ENCODE data around the gene MYO9B. TPM values are rescaled to one million over a fixed set of nuclear protein-coding genes. Genes with fewer than 3 reads are reported as not detected.
"Not testable (repeated sequence)": the region's sequence is repeated elsewhere in the genome, so short reads cannot be mapped to it uniquely, and the experiment has no call there.

MYO9B gene
- total RNA-seq, 1 experiment from 2014 or later = 94.3 TPM

DNA sequence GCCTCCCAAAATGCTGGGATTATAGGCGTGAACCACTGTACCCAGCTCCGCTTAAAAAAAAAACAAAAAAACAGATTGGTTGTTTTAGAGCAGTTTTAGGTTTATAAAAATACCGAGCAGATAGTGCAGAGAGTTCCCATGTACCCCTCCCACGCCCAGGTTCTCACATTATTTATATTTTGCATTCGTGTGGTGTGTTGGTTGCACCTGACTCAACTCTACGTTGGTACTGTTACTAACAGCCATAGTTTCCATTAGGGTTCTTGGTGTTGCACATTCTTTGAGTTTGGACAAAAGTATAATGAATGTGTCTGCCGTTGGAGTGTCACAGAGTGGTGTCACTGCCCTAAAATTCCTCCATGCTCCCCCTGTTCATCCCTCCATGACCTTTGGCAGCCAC lies 29.1 kb downstream of the MYO9B start (continued):
- no peak for TF ChIP-seq ELF4 (CRISPR knock-in tag; IDR thresholded peaks at IDR 0.05; ENCODE audit: low read depth)
- TF ChIP-seq TCF7 (CRISPR knock-in tag; IDR thresholded peaks at IDR 0.05; ENCODE audit: low read depth) = no peak
- TF ChIP-seq, protein P1, sequence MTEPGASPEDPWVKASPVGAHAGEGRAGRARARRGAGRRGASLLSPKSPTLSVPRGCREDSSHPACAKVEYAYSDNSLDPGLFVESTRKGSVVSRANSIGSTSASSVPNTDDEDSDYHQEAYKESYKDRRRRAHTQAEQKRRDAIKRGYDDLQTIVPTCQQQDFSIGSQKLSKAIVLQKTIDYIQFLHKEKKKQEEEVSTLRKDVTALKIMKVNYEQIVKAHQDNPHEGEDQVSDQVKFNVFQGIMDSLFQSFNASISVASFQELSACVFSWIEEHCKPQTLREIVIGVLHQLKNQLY (CRISPR knock-in tag; IDR thresholded peaks at IDR 0.05) = no peak
- TF ChIP-seq, protein P2, sequence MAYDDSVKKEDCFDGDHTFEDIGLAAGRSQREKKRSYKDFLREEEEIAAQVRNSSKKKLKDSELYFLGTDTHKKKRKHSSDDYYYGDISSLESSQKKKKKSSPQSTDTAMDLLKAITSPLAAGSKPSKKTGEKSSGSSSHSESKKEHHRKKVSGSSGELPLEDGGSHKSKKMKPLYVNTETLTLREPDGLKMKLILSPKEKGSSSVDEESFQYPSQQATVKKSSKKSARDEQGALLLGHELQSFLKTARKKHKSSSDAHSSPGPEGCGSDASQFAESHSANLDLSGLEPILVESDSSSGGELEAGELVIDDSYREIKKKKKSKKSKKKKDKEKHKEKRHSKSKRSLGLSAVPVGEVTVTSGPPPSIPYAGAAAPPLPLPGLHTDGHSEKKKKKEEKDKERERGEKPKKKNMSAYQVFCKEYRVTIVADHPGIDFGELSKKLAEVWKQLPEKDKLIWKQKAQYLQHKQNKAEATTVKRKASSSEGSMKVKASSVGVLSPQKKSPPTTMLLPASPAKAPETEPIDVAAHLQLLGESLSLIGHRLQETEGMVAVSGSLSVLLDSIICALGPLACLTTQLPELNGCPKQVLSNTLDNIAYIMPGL (CRISPR knock-in tag; IDR thresholded peaks at IDR 0.05) = no peak
- no peak for TF ChIP-seq ZNF219 (CRISPR knock-in tag; IDR thresholded peaks at IDR 0.05; ENCODE audit: borderline replicate concordance)
- TF ChIP-seq, protein P3, sequence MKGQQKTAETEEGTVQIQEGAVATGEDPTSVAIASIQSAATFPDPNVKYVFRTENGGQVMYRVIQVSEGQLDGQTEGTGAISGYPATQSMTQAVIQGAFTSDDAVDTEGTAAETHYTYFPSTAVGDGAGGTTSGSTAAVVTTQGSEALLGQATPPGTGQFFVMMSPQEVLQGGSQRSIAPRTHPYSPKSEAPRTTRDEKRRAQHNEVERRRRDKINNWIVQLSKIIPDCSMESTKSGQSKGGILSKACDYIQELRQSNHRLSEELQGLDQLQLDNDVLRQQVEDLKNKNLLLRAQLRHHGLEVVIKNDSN (CRISPR knock-in tag; IDR thresholded peaks at IDR 0.05) = no peak
- TF ChIP-seq FOXP1 (CRISPR knock-in tag; IDR thresholded peaks at IDR 0.05; ENCODE audit: borderline replicate concordance) = no peak

DNA sequence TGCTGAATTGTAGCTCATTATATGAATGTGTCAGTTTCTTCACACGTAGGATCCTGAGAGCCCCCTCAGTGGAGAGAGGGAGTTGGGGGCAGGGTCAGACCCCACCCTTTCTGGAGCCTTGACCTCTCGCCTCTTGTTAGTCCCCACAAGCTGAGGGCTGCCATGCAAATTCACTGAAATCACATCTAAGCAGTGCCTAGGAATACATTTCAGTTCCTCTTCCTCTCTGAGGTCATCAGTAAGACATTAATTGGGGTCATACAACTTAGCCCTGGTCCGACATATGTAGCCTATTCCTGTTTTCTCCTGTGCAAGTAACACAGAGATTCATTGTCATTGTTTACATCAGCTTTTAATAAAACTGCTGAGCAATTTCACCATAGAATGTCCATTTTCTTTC lies 30.0 kb downstream of the MYO9B start:
- TF ChIP-seq GTF2I (CRISPR knock-in tag; conservative IDR thresholded peaks at IDR 0.05) = no peak
- Mint-ChIP-seq H3K27ac (no peak overlapping the region), H3K4me3 (no peak overlapping the region), H3K36me3 (peaks cover 25% of the 10 kb centered on the region), H3K27me3 (ENCODE audit: low read depth) (no peaks in the 10 kb centered on the region), H3K9me3 (peaks cover 12% of the 10 kb centered on the region), H3K4me1 (0 out of 2 replicates have a peak, but pooled peaks cover 4% of the 10 kb centered on the region)
- no peak for ATAC-seq
- ChIA-PET CTCF (interaction anchor here (0.8 to 1.0 kb wide), 3 partner anchors 20 to 177 kb away, joined by 3 read pairs; no protein-coding TSS in a partner anchor), POLR2A (no interaction called here)
- DNase-seq (ENCODE audit: low spot score) = no peak

DNA sequence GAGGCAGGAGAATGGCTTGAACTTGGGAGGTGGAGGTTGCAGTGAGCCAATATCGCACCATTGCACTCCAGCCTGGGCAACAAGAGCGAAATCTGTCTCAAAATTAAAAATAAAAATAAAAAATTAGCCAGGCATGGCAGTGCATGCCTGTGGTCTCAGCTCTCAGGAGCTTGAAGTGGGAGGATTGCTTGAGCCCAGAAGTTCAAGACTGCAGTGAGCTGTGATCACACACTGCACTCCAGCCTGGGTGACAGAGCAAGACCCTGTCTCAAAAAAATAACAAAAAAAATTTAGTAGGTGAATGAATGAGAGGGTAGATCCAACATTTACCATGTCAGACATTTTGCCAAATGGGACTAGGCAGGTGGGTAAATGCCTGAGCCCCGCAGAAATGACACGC lies 31.4 kb downstream of the MYO9B start:
- H3K4me3 Mint-ChIP-seq; CTCF ChIA-PET; H3K4me1 Mint-ChIP-seq; DNase-seq (ENCODE audit: low spot score); H3K27me3 Mint-ChIP-seq (ENCODE audit: low read depth); POLR2A ChIA-PET; H3K27ac Mint-ChIP-seq; ATAC-seq: not testable (repeated sequence)
- H3K9me3 Mint-ChIP-seq = peaks cover 12% of the 10 kb centered on the region
- peaks cover 27% of the 10 kb centered on the region for H3K36me3 Mint-ChIP-seq

DNA sequence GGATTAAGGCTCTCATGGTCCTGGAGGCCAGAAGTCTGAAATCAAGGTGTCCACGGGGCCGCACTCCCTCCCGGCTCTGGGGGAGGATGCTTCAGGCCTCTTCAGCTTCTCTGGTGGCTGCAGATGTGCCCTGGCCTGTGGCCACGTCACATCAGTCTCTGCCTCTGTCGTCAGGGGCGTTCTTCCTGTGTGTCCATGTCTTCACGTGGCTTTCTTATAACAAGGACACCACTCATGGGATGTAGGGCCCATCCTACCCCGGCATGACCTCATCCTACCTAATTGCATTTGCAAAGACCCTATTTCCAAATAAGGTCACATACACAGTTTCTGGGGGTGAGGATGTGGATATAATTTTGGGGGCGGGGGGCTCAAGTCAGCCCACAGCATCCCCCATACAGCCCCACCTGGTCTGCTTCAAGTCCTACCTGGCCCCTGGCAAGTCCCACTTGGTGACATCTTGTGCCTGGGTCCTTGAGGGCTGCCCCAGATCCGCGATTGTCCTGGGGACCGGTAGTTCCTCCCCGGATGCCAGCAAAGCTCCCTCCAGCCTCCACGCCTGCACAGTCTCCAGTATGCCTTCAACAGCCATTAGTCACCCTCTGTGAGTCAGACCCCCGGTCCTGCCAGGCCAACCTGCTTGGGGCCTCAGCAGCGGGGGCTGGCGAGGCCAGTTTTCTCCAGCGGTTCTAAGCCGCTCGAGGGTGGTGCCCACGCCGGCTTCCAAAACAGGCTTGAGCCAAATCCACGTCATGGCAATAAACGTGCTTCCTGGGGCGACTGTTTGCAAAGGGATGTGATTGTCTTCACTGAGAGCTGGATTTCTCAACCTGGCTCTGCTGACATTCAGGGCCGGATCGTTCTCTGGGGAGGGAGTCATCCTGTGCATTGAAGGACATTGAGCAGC lies 32.2 kb downstream of the MYO9B start:
- Mint-ChIP-seq H3K36me3 (peaks cover 19% of the 10 kb centered on the region), H3K4me3 (no peak overlapping the region), H3K9me3 (peaks cover 6% of the 10 kb centered on the region), H3K4me1 (peaks cover 8% of the 10 kb centered on the region), H3K27me3 (ENCODE audit: low read depth) (no peaks in the 10 kb centered on the region), H3K27ac (peak overlapping the region; percentile 53; the same call in 1 of the 2 replicates)
- POLR2A ChIA-PET = no interaction called here
- DNase-seq (ENCODE audit: low spot score) (no peak), ATAC-seq (no peak)
- CTCF ChIA-PET = no interaction called here
- TF ChIP-seq, protein P4, sequence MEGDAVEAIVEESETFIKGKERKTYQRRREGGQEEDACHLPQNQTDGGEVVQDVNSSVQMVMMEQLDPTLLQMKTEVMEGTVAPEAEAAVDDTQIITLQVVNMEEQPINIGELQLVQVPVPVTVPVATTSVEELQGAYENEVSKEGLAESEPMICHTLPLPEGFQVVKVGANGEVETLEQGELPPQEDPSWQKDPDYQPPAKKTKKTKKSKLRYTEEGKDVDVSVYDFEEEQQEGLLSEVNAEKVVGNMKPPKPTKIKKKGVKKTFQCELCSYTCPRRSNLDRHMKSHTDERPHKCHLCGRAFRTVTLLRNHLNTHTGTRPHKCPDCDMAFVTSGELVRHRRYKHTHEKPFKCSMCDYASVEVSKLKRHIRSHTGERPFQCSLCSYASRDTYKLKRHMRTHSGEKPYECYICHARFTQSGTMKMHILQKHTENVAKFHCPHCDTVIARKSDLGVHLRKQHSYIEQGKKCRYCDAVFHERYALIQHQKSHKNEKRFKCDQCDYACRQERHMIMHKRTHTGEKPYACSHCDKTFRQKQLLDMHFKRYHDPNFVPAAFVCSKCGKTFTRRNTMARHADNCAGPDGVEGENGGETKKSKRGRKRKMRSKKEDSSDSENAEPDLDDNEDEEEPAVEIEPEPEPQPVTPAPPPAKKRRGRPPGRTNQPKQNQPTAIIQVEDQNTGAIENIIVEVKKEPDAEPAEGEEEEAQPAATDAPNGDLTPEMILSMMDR (IDR thresholded peaks at IDR 0.05) = no peak
- TF ChIP-seq, protein P5, sequence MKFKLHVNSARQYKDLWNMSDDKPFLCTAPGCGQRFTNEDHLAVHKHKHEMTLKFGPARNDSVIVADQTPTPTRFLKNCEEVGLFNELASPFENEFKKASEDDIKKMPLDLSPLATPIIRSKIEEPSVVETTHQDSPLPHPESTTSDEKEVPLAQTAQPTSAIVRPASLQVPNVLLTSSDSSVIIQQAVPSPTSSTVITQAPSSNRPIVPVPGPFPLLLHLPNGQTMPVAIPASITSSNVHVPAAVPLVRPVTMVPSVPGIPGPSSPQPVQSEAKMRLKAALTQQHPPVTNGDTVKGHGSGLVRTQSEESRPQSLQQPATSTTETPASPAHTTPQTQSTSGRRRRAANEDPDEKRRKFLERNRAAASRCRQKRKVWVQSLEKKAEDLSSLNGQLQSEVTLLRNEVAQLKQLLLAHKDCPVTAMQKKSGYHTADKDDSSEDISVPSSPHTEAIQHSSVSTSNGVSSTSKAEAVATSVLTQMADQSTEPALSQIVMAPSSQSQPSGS (CRISPR knock-in tag; IDR thresholded peaks at IDR 0.05; ENCODE audit: borderline replicate concordance, low read depth) = no peak
- TF ChIP-seq KAT7 (CRISPR knock-in tag; IDR thresholded peaks at IDR 0.05; ENCODE audit: borderline replicate concordance) (no peak), SP1 (CRISPR knock-in tag; conservative IDR thresholded peaks at IDR 0.05) (no peak), ZNF121 (CRISPR knock-in tag; IDR thresholded peaks at IDR 0.05) (no peak), JAZF1 (CRISPR knock-in tag; IDR thresholded peaks at IDR 0.05) (no peak), NFATC4 (CRISPR knock-in tag; IDR thresholded peaks at IDR 0.05) (no peak), ZNF423 (CRISPR knock-in tag; IDR thresholded peaks at IDR 0.05) (no peak), TCF7 (CRISPR knock-in tag; IDR thresholded peaks at IDR 0.05; ENCODE audit: low read depth) (no peak), NFYB (CRISPR knock-in tag; conservative IDR thresholded peaks at IDR 0.05; ENCODE audit: low read depth) (no peak)
- TF ChIP-seq, protein P6, sequence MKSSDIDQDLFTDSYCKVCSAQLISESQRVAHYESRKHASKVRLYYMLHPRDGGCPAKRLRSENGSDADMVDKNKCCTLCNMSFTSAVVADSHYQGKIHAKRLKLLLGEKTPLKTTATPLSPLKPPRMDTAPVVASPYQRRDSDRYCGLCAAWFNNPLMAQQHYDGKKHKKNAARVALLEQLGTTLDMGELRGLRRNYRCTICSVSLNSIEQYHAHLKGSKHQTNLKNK (CRISPR knock-in tag; IDR thresholded peaks at IDR 0.05) = no peak
